Mesothelial cell of epicardium (in vitro differentiated cells): ENCODE results near the gene FNDC1. TPM values are rescaled to one million over a fixed set of nuclear protein-coding genes. Genes with fewer than 3 reads are reported as not detected.
A peak's percentile ranks its signal among the peaks of the same experiment; 100 is the strongest.

Experiments
- DNase-seq, 2 experiments: peaks; one replicate each; pipeline ENCODE4 v3.0.0; 2021; ENCODE audit warnings: low spot score in 2 of 2; ENCODE audit not compliant: unreplicated experiment in 2 of 2
- H3K27ac Mint-ChIP-seq: 2 replicates; pipeline ENCODE4 v1.8.0; 2021; ENCODE audit warnings: mixed read lengths
- H3K27me3 Mint-ChIP-seq: 2 replicates; pipeline ENCODE4 v1.8.0; 2021; ENCODE audit warnings: low read depth, mixed read lengths
- H3K36me3 Mint-ChIP-seq: 2 replicates; pipeline ENCODE4 v1.8.0; 2021; ENCODE audit warnings: mixed read lengths
- H3K4me1 Mint-ChIP-seq: 2 replicates; pipeline ENCODE4 v1.8.0; 2021; ENCODE audit warnings: mixed read lengths
- H3K4me3 Mint-ChIP-seq: 2 replicates; pipeline ENCODE4 v1.8.0; 2021; ENCODE audit warnings: mild to moderate bottlenecking, moderate library complexity, mixed read lengths
- H3K9me3 Mint-ChIP-seq: 2 replicates; pipeline ENCODE4 v1.8.0; 2021; ENCODE audit warnings: mixed read lengths
- total RNA-seq: library from RNA; stranded (reverse); gene quantifications from 3 replicates; pipeline ENCODE4 v1.2.1, GENCODE V29; 2021
- TF ChIP-seq, protein P1 (sequence below): fragments of 200-600 bp; sonication (generic); IDR thresholded peaks from one replicate; pipeline ENCODE4 v1.5.0; 2021; ENCODE audit warnings: antibody characterized with exemption; ENCODE audit not compliant: unreplicated experiment

Gene FNDC1
- total RNA-seq, 1 donor from 2014 or later, result 0.31 TPM

DNA sequence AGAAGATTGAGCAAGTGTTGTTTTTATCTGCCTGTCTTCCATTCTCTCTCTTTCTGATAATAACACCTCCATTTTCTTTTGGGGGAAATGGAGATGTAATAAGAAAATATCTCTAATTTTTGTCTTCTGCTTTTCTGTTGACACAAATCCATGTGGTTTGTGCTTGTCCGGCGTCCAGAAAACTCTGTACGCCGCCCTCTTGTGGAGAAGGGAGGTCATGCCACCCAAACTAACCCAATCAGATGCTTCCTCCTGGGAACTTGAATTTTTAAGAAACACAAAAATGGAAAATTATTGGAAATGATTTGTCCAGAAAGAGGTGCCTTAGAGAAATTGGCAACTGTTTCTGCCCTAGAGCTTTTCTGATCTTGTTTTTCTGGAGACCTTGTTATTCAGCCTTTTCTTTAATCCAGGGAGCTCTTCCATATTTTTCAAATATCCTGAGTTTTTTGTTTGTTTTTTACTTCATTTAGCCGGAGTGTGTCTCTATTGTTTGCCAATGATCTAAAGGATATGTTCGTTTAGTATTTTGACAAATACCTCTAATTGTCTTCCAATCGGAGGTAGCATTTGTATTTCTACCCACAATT is 17.8 kb upstream of the FNDC1 start:
- peak in 1 of 2 experiments; percentile 65 for DNase-seq
- no peaks in the 10 kb centered on the region for H3K4me1 Mint-ChIP-seq

DNA sequence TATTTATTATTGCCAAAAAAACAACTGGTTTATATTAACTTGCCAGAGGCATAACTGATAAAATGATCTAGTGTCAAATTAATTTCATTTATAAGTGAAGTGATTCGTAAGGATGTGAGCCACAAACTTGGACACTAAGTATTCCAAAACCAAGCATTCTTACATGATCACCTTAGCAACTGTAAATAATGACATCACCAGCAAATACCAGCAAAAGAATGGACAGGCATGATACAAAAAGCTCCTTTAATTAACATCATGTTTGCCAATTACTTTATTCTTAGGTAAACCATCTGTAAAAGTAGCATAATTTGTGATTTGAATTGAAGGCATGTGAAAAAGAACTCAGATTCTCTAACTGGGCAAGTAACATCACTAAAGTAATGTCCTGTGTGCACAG is 17.2 kb upstream of the FNDC1 start:
- Mint-ChIP-seq H3K4me1 (no peaks in the 10 kb centered on the region), H3K27me3 (peaks cover 43% of the 10 kb centered on the region), H3K9me3 (peaks cover 20% of the 10 kb centered on the region), H3K36me3 (no peaks in the 10 kb centered on the region), H3K27ac (no peak overlapping the region), H3K4me3 (no peak overlapping the region)
- TF ChIP-seq, protein P1, sequence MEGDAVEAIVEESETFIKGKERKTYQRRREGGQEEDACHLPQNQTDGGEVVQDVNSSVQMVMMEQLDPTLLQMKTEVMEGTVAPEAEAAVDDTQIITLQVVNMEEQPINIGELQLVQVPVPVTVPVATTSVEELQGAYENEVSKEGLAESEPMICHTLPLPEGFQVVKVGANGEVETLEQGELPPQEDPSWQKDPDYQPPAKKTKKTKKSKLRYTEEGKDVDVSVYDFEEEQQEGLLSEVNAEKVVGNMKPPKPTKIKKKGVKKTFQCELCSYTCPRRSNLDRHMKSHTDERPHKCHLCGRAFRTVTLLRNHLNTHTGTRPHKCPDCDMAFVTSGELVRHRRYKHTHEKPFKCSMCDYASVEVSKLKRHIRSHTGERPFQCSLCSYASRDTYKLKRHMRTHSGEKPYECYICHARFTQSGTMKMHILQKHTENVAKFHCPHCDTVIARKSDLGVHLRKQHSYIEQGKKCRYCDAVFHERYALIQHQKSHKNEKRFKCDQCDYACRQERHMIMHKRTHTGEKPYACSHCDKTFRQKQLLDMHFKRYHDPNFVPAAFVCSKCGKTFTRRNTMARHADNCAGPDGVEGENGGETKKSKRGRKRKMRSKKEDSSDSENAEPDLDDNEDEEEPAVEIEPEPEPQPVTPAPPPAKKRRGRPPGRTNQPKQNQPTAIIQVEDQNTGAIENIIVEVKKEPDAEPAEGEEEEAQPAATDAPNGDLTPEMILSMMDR, result no peak
- DNase-seq, result no peak

More for the DNA sequence above, 17.8 kb upstream of the FNDC1 start:
- H3K36me3 Mint-ChIP-seq, result no peaks in the 10 kb centered on the region
- H3K27ac Mint-ChIP-seq, result no peak overlapping the region
- H3K4me3 Mint-ChIP-seq, result no peak overlapping the region
- TF ChIP-seq, protein P1, result peak; percentile 86
- peaks cover 48% of the 10 kb centered on the region for H3K27me3 Mint-ChIP-seq
- peaks cover 13% of the 10 kb centered on the region for H3K9me3 Mint-ChIP-seq

DNA sequence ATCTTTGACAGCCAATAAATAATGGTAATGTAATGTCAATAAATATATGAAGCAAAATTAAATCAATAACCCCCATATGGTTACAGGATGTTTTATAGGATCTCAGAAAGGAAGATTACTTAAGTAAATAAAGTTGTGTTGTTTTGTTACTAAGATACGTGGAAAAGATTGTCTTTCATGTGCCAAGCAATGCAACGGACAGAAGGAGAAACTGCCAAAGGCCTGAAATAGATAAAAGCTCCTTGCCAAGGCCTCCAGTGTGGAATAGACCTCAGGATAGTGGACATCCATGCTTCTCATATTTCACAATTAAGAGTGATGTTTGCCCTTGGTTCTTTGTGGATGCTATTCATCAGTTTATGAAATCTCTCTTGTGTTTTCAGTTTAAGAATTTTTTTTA is 16.4 kb upstream of the FNDC1 start:
- Mint-ChIP-seq H3K27ac (no peak overlapping the region), H3K36me3 (no peaks in the 10 kb centered on the region), H3K4me3 (no peak overlapping the region), H3K27me3 (peaks cover 43% of the 10 kb centered on the region), H3K4me1 (no peaks in the 10 kb centered on the region), H3K9me3 (peaks cover 25% of the 10 kb centered on the region)
- TF ChIP-seq, protein P1, result no peak
- no peak for DNase-seq

DNA sequence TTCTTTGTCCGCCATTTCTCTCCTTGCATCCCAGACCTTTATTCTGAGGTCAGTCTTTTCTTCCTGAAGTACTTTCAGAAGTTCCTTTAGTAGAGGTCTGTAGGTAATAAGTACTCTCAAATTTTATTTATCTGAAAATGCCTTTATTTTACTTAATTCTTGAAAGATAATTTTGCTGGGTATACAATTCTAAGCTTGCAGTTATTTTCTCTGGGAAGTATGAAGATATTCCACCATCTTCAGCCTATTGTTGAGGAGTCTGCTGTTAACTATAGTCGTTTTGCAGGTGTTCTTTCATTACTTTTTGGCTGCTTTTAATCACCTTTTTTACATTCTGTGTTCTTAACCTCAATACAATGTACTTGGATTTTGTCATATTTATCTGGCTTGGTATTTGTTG is 13.5 kb upstream of the FNDC1 start:
- Mint-ChIP-seq H3K27me3 (peaks cover 28% of the 10 kb centered on the region), H3K36me3 (no peaks in the 10 kb centered on the region), H3K4me1 (peaks cover 3% of the 10 kb centered on the region), H3K9me3 (peaks cover 25% of the 10 kb centered on the region), H3K27ac (no peak overlapping the region), H3K4me3 (no peak overlapping the region)
- TF ChIP-seq, protein P1, result no peak
- no peak for DNase-seq

DNA sequence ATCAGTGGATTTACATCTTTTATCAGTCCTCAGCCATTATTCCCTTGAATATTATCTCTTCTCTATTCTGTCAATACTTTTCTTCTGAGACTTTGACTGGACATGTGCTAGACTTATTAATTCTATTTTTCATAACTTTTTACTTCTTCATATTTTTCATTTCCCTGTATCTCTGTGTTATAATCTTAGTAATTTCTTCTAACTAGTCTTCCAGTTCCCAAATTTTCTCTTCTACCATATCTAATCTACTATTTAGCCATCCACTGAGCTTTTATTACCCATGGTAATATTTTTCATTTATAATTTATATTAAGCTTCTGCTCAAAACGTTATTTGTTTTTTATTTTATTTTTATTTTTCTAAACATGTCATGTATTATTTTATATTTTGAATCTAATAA is 13.1 kb upstream of the FNDC1 start:
- Mint-ChIP-seq H3K4me3 (no peak overlapping the region), H3K27me3 (peaks cover 28% of the 10 kb centered on the region), H3K4me1 (peaks cover 3% of the 10 kb centered on the region), H3K36me3 (no peaks in the 10 kb centered on the region), H3K27ac (no peak overlapping the region), H3K9me3 (peaks cover 25% of the 10 kb centered on the region)
- TF ChIP-seq, protein P1, result no peak
- DNase-seq, result no peak

DNA sequence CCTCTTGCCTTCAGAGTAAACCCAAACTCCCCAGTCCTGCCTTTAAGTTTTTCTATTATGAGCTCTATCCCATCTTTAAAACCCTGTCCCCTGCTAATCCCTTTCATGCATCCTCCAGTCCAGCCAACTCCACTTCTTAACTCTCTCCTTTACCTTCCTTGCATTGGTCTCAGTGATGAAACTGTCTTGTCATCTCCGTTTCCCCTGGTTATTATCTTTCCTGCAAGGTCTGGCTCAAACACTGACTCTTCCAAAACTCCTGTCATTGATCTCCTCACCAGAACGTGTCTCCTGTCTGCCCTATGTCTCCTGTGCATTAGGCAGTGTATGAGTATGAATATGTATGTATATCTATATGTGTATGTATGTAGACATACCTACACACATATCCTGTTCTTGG is 11.8 kb upstream of the FNDC1 start:
- H3K9me3 Mint-ChIP-seq, result peaks cover 25% of the 10 kb centered on the region
- TF ChIP-seq, protein P1, result no peak
- H3K27me3 Mint-ChIP-seq, result peaks cover 32% of the 10 kb centered on the region
- no peak overlapping the region for H3K27ac Mint-ChIP-seq
- peaks cover 3% of the 10 kb centered on the region for H3K4me1 Mint-ChIP-seq
- DNase-seq, result no peak
- no peaks in the 10 kb centered on the region for H3K36me3 Mint-ChIP-seq
- no peak overlapping the region for H3K4me3 Mint-ChIP-seq
